Measurements from ENCODE around the gene TMPRSS15. TPM values are rescaled to one million over a fixed set of nuclear protein-coding genes. Genes with fewer than 3 reads are reported as not detected.
"Not testable (repeated sequence)": the region's sequence is repeated elsewhere in the genome, so short reads cannot be mapped to it uniquely, and the experiment has no call there.

TMPRSS15 gene
- total RNA-seq, 2 donors from 2014 or later = not detected

GRCh38 chr21:18382934-18383619 lies 20.5 kb downstream of the TMPRSS15 start:
- H3K4me1 Mint-ChIP-seq (ENCODE audit: low read depth); ATAC-seq (replicated peaks in 1 of 2); H3K4me3 Mint-ChIP-seq; H3K27ac Mint-ChIP-seq; H3K9me3 Mint-ChIP-seq; DNase-seq; H3K27me3 Mint-ChIP-seq (ENCODE audit: low read depth); H3K36me3 Mint-ChIP-seq (ENCODE audit: insufficient read depth in 2 of 2): not testable (repeated sequence)

GRCh38 chr21:18382141-18382540 lies 21.4 kb downstream of the TMPRSS15 start:
- H3K4me3 Mint-ChIP-seq = no peak overlapping the region

GRCh38 chr21:18373606-18374005 lies 30.0 kb downstream of the TMPRSS15 start:
- ATAC-seq (replicated peaks in 1 of 2) (no peak), DNase-seq (no peak)
- Mint-ChIP-seq H3K9me3 (no peaks in the 10 kb centered on the region), H3K4me1 (ENCODE audit: low read depth) (no peaks in the 10 kb centered on the region), H3K27ac (no peak overlapping the region), H3K4me3 (no peak overlapping the region), H3K36me3 (ENCODE audit: insufficient read depth in 2 of 2) (no peaks in the 10 kb centered on the region), H3K27me3 (ENCODE audit: low read depth) (no peaks in the 10 kb centered on the region)

More at GRCh38 chr21:18382141-18382540, 21.4 kb downstream of the TMPRSS15 start:
- H3K27ac Mint-ChIP-seq = no peak overlapping the region
- H3K4me1 Mint-ChIP-seq (ENCODE audit: low read depth) = no peaks in the 10 kb centered on the region
- ATAC-seq (replicated peaks in 1 of 2) (no peak), DNase-seq (no peak)
- H3K27me3 Mint-ChIP-seq (ENCODE audit: low read depth) = no peaks in the 10 kb centered on the region
- no peaks in the 10 kb centered on the region for H3K9me3 Mint-ChIP-seq
- H3K36me3 Mint-ChIP-seq (ENCODE audit: insufficient read depth in 2 of 2) = no peaks in the 10 kb centered on the region

- Mint-ChIP-seq H3K27me3 (ENCODE audit: low read depth) (no peaks in the 10 kb centered on the region), H3K36me3 (ENCODE audit: insufficient read depth in 2 of 2) (no peaks in the 10 kb centered on the region), H3K9me3 (no peaks in the 10 kb centered on the region), H3K27ac (no peak overlapping the region), H3K4me1 (ENCODE audit: low read depth) (no peaks in the 10 kb centered on the region), H3K4me3 (no peak overlapping the region)
- no peak for ATAC-seq (replicated peaks in 1 of 2)
- DNase-seq = no peak
These were observed 33.3 kb downstream of the TMPRSS15 start for GRCh38 chr21:18370301-18370700.

GRCh38 chr21:18369115-18369514 lies 34.5 kb downstream of the TMPRSS15 start:
- ATAC-seq (replicated peaks in 1 of 2) (no peak), DNase-seq (no peak)
- H3K9me3 Mint-ChIP-seq = no peaks in the 10 kb centered on the region
- no peak overlapping the region for H3K27ac Mint-ChIP-seq
- H3K36me3 Mint-ChIP-seq (ENCODE audit: insufficient read depth in 2 of 2) = no peaks in the 10 kb centered on the region
- H3K4me1 Mint-ChIP-seq (ENCODE audit: low read depth) = no peaks in the 10 kb centered on the region
- no peaks in the 10 kb centered on the region for H3K27me3 Mint-ChIP-seq (ENCODE audit: low read depth)
- H3K4me3 Mint-ChIP-seq = no peak overlapping the region

GRCh38 chr21:18368205-18368604 lies 35.4 kb downstream of the TMPRSS15 start:
- H3K4me3 Mint-ChIP-seq = no peak overlapping the region
- no peak overlapping the region for H3K27ac Mint-ChIP-seq
- no peaks in the 10 kb centered on the region for H3K36me3 Mint-ChIP-seq (ENCODE audit: insufficient read depth in 2 of 2)
- H3K4me1 Mint-ChIP-seq (ENCODE audit: low read depth) = no peaks in the 10 kb centered on the region
- no peaks in the 10 kb centered on the region for H3K9me3 Mint-ChIP-seq
- ATAC-seq (replicated peaks in 1 of 2) (no peak), DNase-seq (no peak)
- no peaks in the 10 kb centered on the region for H3K27me3 Mint-ChIP-seq (ENCODE audit: low read depth)

GRCh38 chr21:18356801-18357200 lies 46.8 kb downstream of the TMPRSS15 start:
- H3K27ac Mint-ChIP-seq = no peak overlapping the region

GRCh38 chr21:18354947-18355346 lies 48.6 kb downstream of the TMPRSS15 start:
- no peak for ATAC-seq (replicated peaks in 1 of 2)
- peaks cover 0 to 1% of the 10 kb centered on the region in 2 donors for H3K9me3 Mint-ChIP-seq
- H3K27me3 Mint-ChIP-seq (ENCODE audit: low read depth) = no peaks in the 10 kb centered on the region
- no peak overlapping the region for H3K4me3 Mint-ChIP-seq
- H3K27ac Mint-ChIP-seq = no peak overlapping the region
- no peak for DNase-seq
- no peaks in the 10 kb centered on the region for H3K36me3 Mint-ChIP-seq (ENCODE audit: insufficient read depth in 2 of 2)
- no peaks in the 10 kb centered on the region for H3K4me1 Mint-ChIP-seq (ENCODE audit: low read depth)

More at GRCh38 chr21:18356801-18357200, 46.8 kb downstream of the TMPRSS15 start:
- Mint-ChIP-seq H3K4me1 (ENCODE audit: low read depth) (no peaks in the 10 kb centered on the region), H3K9me3 (peaks cover 2 to 3% of the 10 kb centered on the region in 2 donors), H3K4me3 (no peak overlapping the region), H3K27me3 (ENCODE audit: low read depth) (no peaks in the 10 kb centered on the region), H3K36me3 (ENCODE audit: insufficient read depth in 2 of 2) (no peaks in the 10 kb centered on the region)
- ATAC-seq (replicated peaks in 1 of 2) = no peak
- DNase-seq = no peak

- H3K4me3 Mint-ChIP-seq = no peak overlapping the region
- no peaks in the 10 kb centered on the region for H3K9me3 Mint-ChIP-seq
- DNase-seq (no peak), ATAC-seq (replicated peaks in 1 of 2) (no peak)
- H3K27ac Mint-ChIP-seq = no peak overlapping the region
- H3K27me3 Mint-ChIP-seq (ENCODE audit: low read depth) = no peaks in the 10 kb centered on the region
- no peaks in the 10 kb centered on the region for H3K36me3 Mint-ChIP-seq (ENCODE audit: insufficient read depth in 2 of 2)
- H3K4me1 Mint-ChIP-seq (ENCODE audit: low read depth) = no peaks in the 10 kb centered on the region
These were observed 53.4 kb downstream of the TMPRSS15 start for GRCh38 chr21:18350216-18350615.

- Mint-ChIP-seq H3K27ac (no peak overlapping the region), H3K4me1 (ENCODE audit: low read depth) (no peaks in the 10 kb centered on the region), H3K27me3 (ENCODE audit: low read depth) (no peaks in the 10 kb centered on the region), H3K9me3 (no peaks in the 10 kb centered on the region), H3K36me3 (ENCODE audit: insufficient read depth in 2 of 2) (no peaks in the 10 kb centered on the region), H3K4me3 (no peak overlapping the region)
- DNase-seq = no peak
- no peak for ATAC-seq (replicated peaks in 1 of 2)
These were observed 54.1 kb downstream of the TMPRSS15 start for GRCh38 chr21:18349468-18349867.

- no peak overlapping the region for H3K27ac Mint-ChIP-seq
- ATAC-seq (replicated peaks in 1 of 2) = no peak
- H3K27me3 Mint-ChIP-seq (ENCODE audit: low read depth) = no peaks in the 10 kb centered on the region
- H3K9me3 Mint-ChIP-seq = peaks cover 0 to 6% of the 10 kb centered on the region in 2 donors
- H3K4me1 Mint-ChIP-seq (ENCODE audit: low read depth) = no peaks in the 10 kb centered on the region
- H3K4me3 Mint-ChIP-seq = no peak overlapping the region
- no peak for DNase-seq
- no peaks in the 10 kb centered on the region for H3K36me3 Mint-ChIP-seq (ENCODE audit: insufficient read depth in 2 of 2)
These were observed 63.1 kb downstream of the TMPRSS15 start for GRCh38 chr21:18340387-18340942.

GRCh38 chr21:18335651-18336236 lies 67.8 kb downstream of the TMPRSS15 start:
- H3K4me3 Mint-ChIP-seq = no peak overlapping the region
- H3K27me3 Mint-ChIP-seq (ENCODE audit: low read depth) = no peaks in the 10 kb centered on the region
- no peaks in the 10 kb centered on the region for H3K36me3 Mint-ChIP-seq (ENCODE audit: insufficient read depth in 2 of 2)
- H3K4me1 Mint-ChIP-seq (ENCODE audit: low read depth) = no peaks in the 10 kb centered on the region
- DNase-seq (no peak), ATAC-seq (replicated peaks in 1 of 2) (no peak)
- H3K27ac Mint-ChIP-seq = no peak overlapping the region
- peaks cover 0 to 1% of the 10 kb centered on the region in 2 donors for H3K9me3 Mint-ChIP-seq

- no peak for ATAC-seq (replicated peaks in 1 of 2)
- no peaks in the 10 kb centered on the region for H3K36me3 Mint-ChIP-seq (ENCODE audit: insufficient read depth in 2 of 2)
These were observed 69.5 kb downstream of the TMPRSS15 start for GRCh38 chr21:18334066-18334465.

More at GRCh38 chr21:18334066-18334465, 69.5 kb downstream of the TMPRSS15 start:
- H3K27ac Mint-ChIP-seq = no peak overlapping the region
- peaks cover 0 to 1% of the 10 kb centered on the region in 2 donors for H3K9me3 Mint-ChIP-seq
- no peak overlapping the region for H3K4me3 Mint-ChIP-seq
- H3K4me1 Mint-ChIP-seq (ENCODE audit: low read depth) = no peaks in the 10 kb centered on the region
- DNase-seq = no peak
- no peaks in the 10 kb centered on the region for H3K27me3 Mint-ChIP-seq (ENCODE audit: low read depth)

Measured in activated T-cell treated with anti-CD3 and anti-CD28 coated beads, Interleukin-2, amount 50 U/mL, for 72 hours (primary cell).